OCI-LY7 (cell line): ENCODE measurements around the gene LTK. TPM values are rescaled to one million over a fixed set of nuclear protein-coding genes. Genes with fewer than 3 reads are reported as not detected.

ENCODE experiments used
- BruUV-seq: library from RNA; stranded (reverse); fragments of 400-500 nt; replicated peaks from 2 replicates; lab custom pipeline; 2021; lab: Mats Ljungman, UMichigan
- CTCF ChIA-PET: fragments of 300-600 bp; sonication (Branson Sonifier 250); formaldehyde crosslinking; loops from one replicate; lab custom pipeline; 2022; ENCODE audit warnings: antibody characterized with exemption; ENCODE audit not compliant: unreplicated experiment; lab: Charles Lee
- POLR2A ChIA-PET: fragments of 300-600 bp; sonication (Branson Sonifier 250); formaldehyde crosslinking; loops from one replicate; lab custom pipeline; 2022; ENCODE audit warnings: antibody characterized with exemption; lab: Charles Lee
- DNase-seq: peaks from one replicate; pipeline ENCODE4 v3.0.0-alpha.2; 2015; ENCODE audit warnings: low spot score
- H2AFZ ChIP-seq: fragments of 200-600 bp; sonication (generic), shearing (Covaris generic); 2 replicates; pipeline ENCODE4 v1.6.1; 2014; ENCODE audit warnings: mild to moderate bottlenecking, antibody characterized with exemption, low read length, moderate library complexity
- H3K27ac ChIP-seq: fragments of 200-600 bp; sonication (generic); 2 replicates; pipeline ENCODE4 v1.5.1; 2014; ENCODE audit warnings: mixed run types, low read depth, mild to moderate bottlenecking, moderate library complexity, low read length, inconsistent platforms; ENCODE audit not compliant: poor library complexity, severe bottlenecking
- H3K36me3 ChIP-seq: fragments of 200-600 bp; sonication (generic); 2 replicates; pipeline ENCODE4 v1.6.1; 2014; ENCODE audit warnings: mild to moderate bottlenecking, antibody characterized with exemption, low read length, moderate library complexity, mixed read lengths; ENCODE audit not compliant: insufficient read depth
- H3K4me1 ChIP-seq: fragments of 200-600 bp; sonication (generic); 2 replicates; pipeline ENCODE4 v1.5.1; 2014; ENCODE audit warnings: mild to moderate bottlenecking, low read length; ENCODE audit not compliant: insufficient read depth, poor library complexity, severe bottlenecking
- H3K4me2 ChIP-seq: fragments of 200-600 bp; sonication (generic); 2 replicates; pipeline ENCODE4 v1.6.1; 2014; ENCODE audit warnings: mild to moderate bottlenecking, low read length
- H3K4me3 ChIP-seq: fragments of 200-600 bp; sonication (generic); 2 replicates; pipeline ENCODE4 v1.5.1; 2014; ENCODE audit warnings: mild to moderate bottlenecking, low read depth, low read length; ENCODE audit not compliant: poor library complexity, severe bottlenecking
- H3K79me2 ChIP-seq: fragments of 200-600 bp; sonication (generic); 2 replicates; pipeline ENCODE4 v1.6.1; 2016; ENCODE audit warnings: low read depth, mild to moderate bottlenecking, low read length, moderate library complexity, mixed read lengths; ENCODE audit not compliant: insufficient read depth
- H3K9me2 ChIP-seq: fragments of 200-600 bp; sonication (generic); 2 replicates; pipeline ENCODE4 v1.6.1; 2016; ENCODE audit warnings: mild to moderate bottlenecking, low read length, mixed read lengths; ENCODE audit not compliant: insufficient read depth
- H3K9me3 ChIP-seq: fragments of 200-600 bp; sonication (generic); 2 replicates; pipeline ENCODE4 v1.6.1; 2014; ENCODE audit warnings: mild to moderate bottlenecking, mixed run types, low read length, mixed read lengths
- H4K20me1 ChIP-seq: fragments of 200-600 bp; sonication (generic); 2 replicates; pipeline ENCODE4 v1.6.1; 2014; ENCODE audit warnings: mild to moderate bottlenecking, antibody characterized with exemption, low read length, moderate library complexity, mixed read lengths; ENCODE audit not compliant: insufficient read depth
- EZH2phosphoT487 ChIP-seq: fragments of 200-600 bp; sonication (generic); IDR thresholded peaks from 2 replicates; pipeline ENCODE4 v1.6.1; 2018; ENCODE audit warnings: low read depth, borderline replicate concordance, mild to moderate bottlenecking, mixed run types, antibody characterized with exemption, low read length, moderate library complexity, mixed read lengths
- intact Hi-C: fragments of 100-400 bp; cut with micrococcal nuclease; formaldehyde crosslinking; loops from one replicate; pipeline ENCODE4 v1.10.0; 2022; ENCODE audit not compliant: unreplicated experiment
- total RNA-seq, 2 experiments: library from RNA; depleted of rRNA in 1 of 2; stranded (reverse); fragments of >200 nt in 1 of 2; shearing (Covaris generic) in 1 of 2; gene quantifications; 2 replicates each; pipeline ENCODE4 v1.2.3, GENCODE V29; 2014 to 2022
- TF ChIP-seq, protein P1 (sequence below): fragments of 200-600 bp; sonication (generic); conservative IDR thresholded peaks from 2 replicates; pipeline ENCODE4 v1.5.1; 2014; ENCODE audit warnings: mild to moderate bottlenecking, antibody characterized with exemption, low read length, moderate library complexity, mixed read lengths

The LTK gene
- total RNA-seq, 2 experiments from 2014 or later, result 0.11 to 0.22 TPM

DNA sequence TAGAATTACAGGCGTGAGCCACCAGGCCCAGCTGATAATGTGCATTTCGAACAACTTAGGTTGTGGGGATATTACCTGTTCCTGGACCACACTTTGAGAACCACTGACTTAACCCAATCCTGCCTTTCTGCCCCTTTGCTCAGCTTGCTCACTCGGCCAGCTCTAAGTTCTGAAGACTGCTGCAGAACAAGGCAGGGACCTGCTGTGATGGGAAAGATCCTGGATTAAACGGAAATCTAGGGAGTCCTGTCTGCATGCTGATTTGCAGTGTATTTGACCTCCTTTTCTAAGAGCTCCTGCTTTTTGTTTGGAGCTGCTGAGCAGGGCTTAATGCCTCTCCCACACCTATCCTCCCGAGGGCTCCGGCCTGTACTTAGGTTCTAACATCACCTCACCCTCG is 2.9 kb downstream of the LTK start:
- Histone ChIP-seq H3K9me3 (no peaks in the 10 kb centered on the region), H3K9me2 (no peaks in the 10 kb centered on the region), H3K79me2 (no peaks in the 10 kb centered on the region), H3K36me3 (no peaks in the 10 kb centered on the region), H4K20me1 (no peaks in the 10 kb centered on the region), H3K4me2 (no peak overlapping the region), H3K4me1 (no peaks in the 10 kb centered on the region), H3K27ac (no peak overlapping the region), H2AFZ (no peak overlapping the region), H3K4me3 (no peak overlapping the region)
- intact Hi-C loops, result no loop called here
- DNase-seq, result no peak
- ChIA-PET CTCF (no interaction called here), POLR2A (no interaction called here)
- TF ChIP-seq, protein P1, sequence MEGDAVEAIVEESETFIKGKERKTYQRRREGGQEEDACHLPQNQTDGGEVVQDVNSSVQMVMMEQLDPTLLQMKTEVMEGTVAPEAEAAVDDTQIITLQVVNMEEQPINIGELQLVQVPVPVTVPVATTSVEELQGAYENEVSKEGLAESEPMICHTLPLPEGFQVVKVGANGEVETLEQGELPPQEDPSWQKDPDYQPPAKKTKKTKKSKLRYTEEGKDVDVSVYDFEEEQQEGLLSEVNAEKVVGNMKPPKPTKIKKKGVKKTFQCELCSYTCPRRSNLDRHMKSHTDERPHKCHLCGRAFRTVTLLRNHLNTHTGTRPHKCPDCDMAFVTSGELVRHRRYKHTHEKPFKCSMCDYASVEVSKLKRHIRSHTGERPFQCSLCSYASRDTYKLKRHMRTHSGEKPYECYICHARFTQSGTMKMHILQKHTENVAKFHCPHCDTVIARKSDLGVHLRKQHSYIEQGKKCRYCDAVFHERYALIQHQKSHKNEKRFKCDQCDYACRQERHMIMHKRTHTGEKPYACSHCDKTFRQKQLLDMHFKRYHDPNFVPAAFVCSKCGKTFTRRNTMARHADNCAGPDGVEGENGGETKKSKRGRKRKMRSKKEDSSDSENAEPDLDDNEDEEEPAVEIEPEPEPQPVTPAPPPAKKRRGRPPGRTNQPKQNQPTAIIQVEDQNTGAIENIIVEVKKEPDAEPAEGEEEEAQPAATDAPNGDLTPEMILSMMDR, result no peak
- no peak for TF ChIP-seq EZH2phosphoT487
- BruUV-seq, result no TSS peak

DNA sequence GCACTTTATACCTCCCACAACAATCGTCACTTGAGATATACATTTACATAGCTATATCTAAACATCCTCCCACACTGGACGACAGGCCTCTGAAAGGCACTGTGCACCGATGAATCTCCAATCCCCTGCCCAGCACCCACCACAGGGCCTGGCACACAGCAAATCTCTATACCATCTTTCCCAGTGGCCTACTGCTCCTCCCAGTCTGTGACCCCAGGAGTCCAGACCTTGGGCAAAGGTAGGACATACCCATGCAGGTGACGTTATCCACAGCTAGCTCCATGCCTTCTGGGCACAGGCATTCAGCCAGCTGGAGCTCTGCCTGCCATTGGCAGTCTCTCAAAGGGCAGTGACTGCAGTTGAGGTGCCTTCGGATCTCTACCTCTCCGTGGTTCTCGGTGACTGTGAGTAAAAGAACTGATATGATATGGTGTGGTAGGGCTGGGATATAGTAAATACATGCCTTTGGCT is 5.8 kb downstream of the LTK start:
- no peaks in the 10 kb centered on the region for H3K36me3 ChIP-seq
- H3K4me3 ChIP-seq, result no peak overlapping the region
- no peaks in the 10 kb centered on the region for H3K9me3 ChIP-seq
- H3K79me2 ChIP-seq, result no peaks in the 10 kb centered on the region
- BruUV-seq, result no TSS peak
- CTCF ChIA-PET, result interaction anchor here (0.6 kb wide), 1 partner anchor 177 kb away, joined by 3 read pairs; no protein-coding TSS in a partner anchor
- DNase-seq, result no peak
- no peak overlapping the region for H3K27ac ChIP-seq
- intact Hi-C loops, result loop anchor here (5.0 kb wide), 1 partner anchor 41 kb away; no protein-coding TSS in a partner anchor
- H3K9me2 ChIP-seq, result no peaks in the 10 kb centered on the region
- TF ChIP-seq, protein P1, result no peak
- no peak for TF ChIP-seq EZH2phosphoT487
- H3K4me1 ChIP-seq, result no peaks in the 10 kb centered on the region
- no peak overlapping the region for H3K4me2 ChIP-seq
- POLR2A ChIA-PET, result no interaction called here
- no peak overlapping the region for H2AFZ ChIP-seq
- H4K20me1 ChIP-seq, result no peaks in the 10 kb centered on the region; the same call in 1 of the 2 replicates

DNA sequence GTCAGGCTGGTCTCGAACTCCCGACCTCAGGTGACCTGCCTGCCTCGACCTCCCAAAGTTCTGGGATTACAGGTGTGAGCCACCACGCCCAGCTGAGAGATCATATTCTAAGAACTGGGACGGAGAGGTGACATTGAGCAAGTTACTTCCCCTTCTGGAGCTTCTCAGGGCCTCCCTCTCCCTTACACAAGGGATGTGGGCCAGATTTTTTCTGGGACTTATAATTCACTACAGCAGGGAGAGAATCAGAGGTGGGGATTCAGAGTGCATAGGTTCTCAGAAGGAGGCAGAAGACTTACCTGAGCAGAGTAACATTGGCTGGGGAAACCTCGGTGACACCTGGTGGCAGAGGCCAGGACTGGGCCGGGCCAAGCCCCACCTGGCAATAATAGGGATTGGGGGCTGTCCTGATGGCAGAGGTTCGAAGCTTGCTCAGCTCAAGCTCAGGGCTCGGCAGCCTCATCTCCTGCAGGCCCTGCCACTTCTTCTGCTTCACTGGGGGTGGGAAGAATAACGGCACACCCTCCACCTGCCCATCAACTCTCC is 6.8 kb downstream of the LTK start:
- POLR2A ChIA-PET, result no interaction called here
- intact Hi-C loops, result loop anchor here (5.0 kb wide), 1 partner anchor 40 kb away; no protein-coding TSS in a partner anchor
- Histone ChIP-seq H3K36me3 (no peaks in the 10 kb centered on the region), H2AFZ (no peak overlapping the region), H3K4me1 (no peaks in the 10 kb centered on the region), H3K9me3 (no peaks in the 10 kb centered on the region), H3K9me2 (no peaks in the 10 kb centered on the region), H3K79me2 (no peaks in the 10 kb centered on the region), H3K4me2 (no peak overlapping the region), H4K20me1 (no peaks in the 10 kb centered on the region; the same call in 1 of the 2 replicates), H3K27ac (no peak overlapping the region), H3K4me3 (no peak overlapping the region)
- TF ChIP-seq, protein P1, result peak; percentile 55
- TF ChIP-seq EZH2phosphoT487, result no peak
- CTCF ChIA-PET, result no interaction called here
- BruUV-seq, result no TSS peak
- peak; percentile 19 for DNase-seq
